NCI-H446 (cell line): Measurements from ENCODE around the gene CPT1A.

Source experiments
- DNase-seq, 2 experiments: peaks; one replicate each; lab custom pipeline; 2025; lab: John Stamatoyannopoulos, UW

CPT1A gene

DNA sequence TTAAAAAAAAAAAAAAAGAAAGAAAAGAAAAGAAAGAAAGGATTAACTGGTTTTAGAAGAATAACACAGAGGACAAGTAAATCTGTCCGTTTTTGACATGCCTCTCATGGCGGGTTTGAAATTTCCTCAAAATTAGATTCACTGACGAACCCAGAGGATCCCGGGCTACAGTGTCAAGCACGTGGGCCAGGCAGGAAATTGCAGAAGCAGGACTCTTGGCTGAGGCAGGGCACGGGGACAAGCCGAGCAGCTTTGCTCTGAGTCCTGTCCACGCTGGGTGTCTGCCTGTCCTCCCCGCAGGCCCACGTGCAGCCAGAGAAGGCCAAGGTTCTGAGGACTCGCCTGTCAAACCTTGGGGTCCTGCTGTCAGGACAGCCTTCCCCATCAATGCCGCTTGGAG is 132.7 kb downstream of the CPT1A start:
- DNase-seq = no peak

DNA sequence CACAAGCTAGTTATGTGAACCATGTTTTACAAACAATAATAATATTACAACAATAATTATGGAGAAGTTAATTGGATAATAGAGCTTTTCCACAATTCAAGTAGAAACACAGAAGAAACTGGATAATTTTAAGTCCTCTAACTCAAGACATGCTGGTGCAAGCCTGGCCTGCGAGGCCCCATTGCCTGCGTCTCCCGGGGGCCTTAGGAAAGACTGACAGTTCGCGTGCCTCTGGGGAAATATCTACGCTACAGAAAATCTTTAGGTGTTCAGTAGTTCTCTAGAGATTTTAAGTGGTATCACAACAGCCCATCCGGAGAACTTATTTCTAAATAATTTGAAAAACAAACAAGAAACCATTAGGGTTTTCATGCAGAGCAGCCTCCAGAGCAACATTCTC is 134.2 kb downstream of the CPT1A start:
- no peak for DNase-seq

DNA sequence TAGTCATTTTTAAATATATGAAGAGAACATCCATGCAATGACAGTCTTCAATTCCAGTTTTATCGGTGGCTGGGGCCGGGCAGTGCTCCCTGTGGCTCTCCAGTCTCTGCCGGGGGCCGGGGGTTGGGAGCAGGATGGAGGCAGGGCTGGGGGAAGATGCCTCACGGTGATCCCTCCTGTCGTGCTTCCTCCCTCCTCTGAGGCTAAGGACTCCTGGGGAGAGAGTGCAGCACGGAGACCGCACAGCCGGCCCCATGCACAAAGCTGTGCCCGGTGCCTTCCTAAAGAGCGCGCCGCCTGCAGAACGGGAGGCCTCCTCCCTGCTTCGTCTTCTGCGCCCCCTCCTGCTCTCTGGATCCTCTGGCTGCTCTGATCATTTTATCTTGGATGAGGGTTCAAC is 136.8 kb downstream of the CPT1A start:
- DNase-seq = no peak
